ENCODE data around the gene ESYT2. TPM values are rescaled to one million over a fixed set of nuclear protein-coding genes. Genes with fewer than 3 reads are reported as not detected.

ESYT2 gene
- total and polyA plus RNA-seq, 4 donors = 4.9 to 31.7 (median 17.2) TPM

- peak overlapping the region; percentile 84 to 89 (median 88) for H3K4me3 ChIP-seq (ENCODE audit: low read depth in 1 of 3, low read length in 3 of 3)
- no peaks in the 10 kb centered on the region for H3K36me3 ChIP-seq (ENCODE audit: control insufficient read depth in 4 of 4, insufficient read depth in 3 of 4, low read depth in 1 of 4, low read length in 3 of 4)
- H3K4me1 ChIP-seq (ENCODE audit: control insufficient read depth in 4 of 4, insufficient read depth in 4 of 4, low read length in 3 of 4) = peaks cover 4 to 20% (median 6%) of the 10 kb centered on the region in 4 donors
- H3K27ac ChIP-seq (ENCODE audit: low read depth in 1 of 2, low read length in 2 of 2) = peak overlapping the region; percentile 99 to 100
- under 1% methylated on average over 38 of the region's 38 CpGs for WGBS
- no peak for DNase-seq (ENCODE audit: low spot score)
- no peaks in the 10 kb centered on the region for H3K9me3 ChIP-seq (ENCODE audit: control insufficient read depth in 4 of 4, low read length in 3 of 4)
- H3K27me3 ChIP-seq (ENCODE audit: control insufficient read depth in 4 of 4, insufficient read depth in 4 of 4, low read length in 3 of 4) = no peaks in the 10 kb centered on the region
- peak overlapping the region; percentile 65 to 78 for H3K9ac ChIP-seq (ENCODE audit: low read depth in 1 of 2, low read length in 2 of 2)
- TF ChIP-seq TAF1 (conservative IDR thresholded peaks at IDR 0.05) = no peak
- TF ChIP-seq, protein P1, sequence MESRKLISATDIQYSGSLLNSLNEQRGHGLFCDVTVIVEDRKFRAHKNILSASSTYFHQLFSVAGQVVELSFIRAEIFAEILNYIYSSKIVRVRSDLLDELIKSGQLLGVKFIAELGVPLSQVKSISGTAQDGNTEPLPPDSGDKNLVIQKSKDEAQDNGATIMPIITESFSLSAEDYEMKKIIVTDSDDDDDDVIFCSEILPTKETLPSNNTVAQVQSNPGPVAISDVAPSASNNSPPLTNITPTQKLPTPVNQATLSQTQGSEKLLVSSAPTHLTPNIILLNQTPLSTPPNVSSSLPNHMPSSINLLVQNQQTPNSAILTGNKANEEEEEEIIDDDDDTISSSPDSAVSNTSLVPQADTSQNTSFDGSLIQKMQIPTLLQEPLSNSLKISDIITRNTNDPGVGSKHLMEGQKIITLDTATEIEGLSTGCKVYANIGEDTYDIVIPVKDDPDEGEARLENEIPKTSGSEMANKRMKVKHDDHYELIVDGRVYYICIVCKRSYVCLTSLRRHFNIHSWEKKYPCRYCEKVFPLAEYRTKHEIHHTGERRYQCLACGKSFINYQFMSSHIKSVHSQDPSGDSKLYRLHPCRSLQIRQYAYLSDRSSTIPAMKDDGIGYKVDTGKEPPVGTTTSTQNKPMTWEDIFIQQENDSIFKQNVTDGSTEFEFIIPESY (IDR thresholded peaks at IDR 0.05) = no peak
- no peak for TF ChIP-seq SP1 (IDR thresholded peaks at IDR 0.05)
- no peak for TF ChIP-seq NR2F2 (IDR thresholded peaks at IDR 0.05)
- TF ChIP-seq HNF4G (IDR thresholded peaks at IDR 0.05) = no peak
- TF ChIP-seq, protein P2, sequence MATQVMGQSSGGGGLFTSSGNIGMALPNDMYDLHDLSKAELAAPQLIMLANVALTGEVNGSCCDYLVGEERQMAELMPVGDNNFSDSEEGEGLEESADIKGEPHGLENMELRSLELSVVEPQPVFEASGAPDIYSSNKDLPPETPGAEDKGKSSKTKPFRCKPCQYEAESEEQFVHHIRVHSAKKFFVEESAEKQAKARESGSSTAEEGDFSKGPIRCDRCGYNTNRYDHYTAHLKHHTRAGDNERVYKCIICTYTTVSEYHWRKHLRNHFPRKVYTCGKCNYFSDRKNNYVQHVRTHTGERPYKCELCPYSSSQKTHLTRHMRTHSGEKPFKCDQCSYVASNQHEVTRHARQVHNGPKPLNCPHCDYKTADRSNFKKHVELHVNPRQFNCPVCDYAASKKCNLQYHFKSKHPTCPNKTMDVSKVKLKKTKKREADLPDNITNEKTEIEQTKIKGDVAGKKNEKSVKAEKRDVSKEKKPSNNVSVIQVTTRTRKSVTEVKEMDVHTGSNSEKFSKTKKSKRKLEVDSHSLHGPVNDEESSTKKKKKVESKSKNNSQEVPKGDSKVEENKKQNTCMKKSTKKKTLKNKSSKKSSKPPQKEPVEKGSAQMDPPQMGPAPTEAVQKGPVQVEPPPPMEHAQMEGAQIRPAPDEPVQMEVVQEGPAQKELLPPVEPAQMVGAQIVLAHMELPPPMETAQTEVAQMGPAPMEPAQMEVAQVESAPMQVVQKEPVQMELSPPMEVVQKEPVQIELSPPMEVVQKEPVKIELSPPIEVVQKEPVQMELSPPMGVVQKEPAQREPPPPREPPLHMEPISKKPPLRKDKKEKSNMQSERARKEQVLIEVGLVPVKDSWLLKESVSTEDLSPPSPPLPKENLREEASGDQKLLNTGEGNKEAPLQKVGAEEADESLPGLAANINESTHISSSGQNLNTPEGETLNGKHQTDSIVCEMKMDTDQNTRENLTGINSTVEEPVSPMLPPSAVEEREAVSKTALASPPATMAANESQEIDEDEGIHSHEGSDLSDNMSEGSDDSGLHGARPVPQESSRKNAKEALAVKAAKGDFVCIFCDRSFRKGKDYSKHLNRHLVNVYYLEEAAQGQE (IDR thresholded peaks at IDR 0.05) = no peak
- TF ChIP-seq YY1 (IDR thresholded peaks at IDR 0.05) = no peak
- no peak for TF ChIP-seq FOXA2 (IDR thresholded peaks at IDR 0.05)
- no peak for TF ChIP-seq RXRA (IDR thresholded peaks at IDR 0.05)
- no peak for TF ChIP-seq MAX (IDR thresholded peaks at IDR 0.05)
- TF ChIP-seq JUND (IDR thresholded peaks at IDR 0.05) = no peak
- no peak for TF ChIP-seq ATF3 (IDR thresholded peaks at IDR 0.05)
- no peak for TF ChIP-seq RAD21 (IDR thresholded peaks at IDR 0.05)
- no peak for TF ChIP-seq GABPA (IDR thresholded peaks at IDR 0.05 in 1 of 2, conservative IDR thresholded peaks at IDR 0.05 in 1 of 2)
- TF ChIP-seq HNF4A (conservative IDR thresholded peaks at IDR 0.05) = no peak
- TF ChIP-seq FOXA1 (IDR thresholded peaks at IDR 0.05) = no peak
Measured at GRCh38 chr7:158829021-158829341, 328 bp downstream of the ESYT2 start.

GRCh38 chr7:158828133-158829020 lies 932 bp downstream of the ESYT2 start:
- no peak for TF ChIP-seq SP1 (IDR thresholded peaks at IDR 0.05)
- no peak for TF ChIP-seq YY1 (IDR thresholded peaks at IDR 0.05)
- Histone ChIP-seq H3K9me3 (ENCODE audit: control insufficient read depth in 4 of 4, low read length in 3 of 4) (no peaks in the 10 kb centered on the region), H3K4me1 (ENCODE audit: control insufficient read depth in 4 of 4, insufficient read depth in 4 of 4, low read length in 3 of 4) (peaks cover 4 to 20% (median 6%) of the 10 kb centered on the region in 4 donors), H3K36me3 (ENCODE audit: control insufficient read depth in 4 of 4, insufficient read depth in 3 of 4, low read depth in 1 of 4, low read length in 3 of 4) (no peaks in the 10 kb centered on the region), H3K9ac (ENCODE audit: low read depth in 1 of 2, low read length in 2 of 2) (peak overlapping the region; percentile 71 to 85), H3K4me3 (ENCODE audit: low read depth in 1 of 3, low read length in 3 of 3) (peak overlapping the region; percentile 84 to 89 (median 88)), H3K27me3 (ENCODE audit: control insufficient read depth in 4 of 4, insufficient read depth in 4 of 4, low read length in 3 of 4) (no peaks in the 10 kb centered on the region), H3K27ac (ENCODE audit: low read depth in 1 of 2, low read length in 2 of 2) (peak overlapping the region; percentile 99 to 100)
- 1% methylated on average over 82 of the region's 82 CpGs for WGBS
- peak; percentile 66 for DNase-seq (ENCODE audit: low spot score)
